ENCODE measurements around the gene ADK. TPM values are rescaled to one million over a fixed set of nuclear protein-coding genes. Genes with fewer than 3 reads are reported as not detected.
"Not testable (repeated sequence)": the region's sequence is repeated elsewhere in the genome, so short reads cannot be mapped to it uniquely, and the experiment has no call there.

ADK gene
- total RNA-seq, 3 donors from 2014 or later, result 13.8 to 24.0 (median 22.9) TPM

DNA sequence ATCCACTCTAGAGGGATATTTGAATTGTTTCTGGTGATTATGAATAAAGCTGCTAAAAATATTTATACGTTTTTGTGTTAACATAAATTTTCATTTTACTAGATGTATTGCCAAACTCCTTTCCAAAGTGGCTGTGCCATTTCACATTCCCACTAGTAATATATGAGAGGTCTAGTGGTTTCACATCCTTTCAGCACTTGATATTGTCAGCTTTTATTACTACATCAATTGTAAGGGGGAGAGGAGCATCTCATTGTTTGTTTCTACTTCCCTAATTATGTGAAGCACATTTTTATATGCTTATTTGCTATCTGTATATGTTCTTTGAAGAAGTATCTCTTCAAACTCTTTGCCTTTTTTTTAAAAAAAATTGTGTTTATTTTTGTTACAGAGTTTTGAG is 184.5 kb downstream of the ADK start:
- TF ChIP-seq, protein P1, sequence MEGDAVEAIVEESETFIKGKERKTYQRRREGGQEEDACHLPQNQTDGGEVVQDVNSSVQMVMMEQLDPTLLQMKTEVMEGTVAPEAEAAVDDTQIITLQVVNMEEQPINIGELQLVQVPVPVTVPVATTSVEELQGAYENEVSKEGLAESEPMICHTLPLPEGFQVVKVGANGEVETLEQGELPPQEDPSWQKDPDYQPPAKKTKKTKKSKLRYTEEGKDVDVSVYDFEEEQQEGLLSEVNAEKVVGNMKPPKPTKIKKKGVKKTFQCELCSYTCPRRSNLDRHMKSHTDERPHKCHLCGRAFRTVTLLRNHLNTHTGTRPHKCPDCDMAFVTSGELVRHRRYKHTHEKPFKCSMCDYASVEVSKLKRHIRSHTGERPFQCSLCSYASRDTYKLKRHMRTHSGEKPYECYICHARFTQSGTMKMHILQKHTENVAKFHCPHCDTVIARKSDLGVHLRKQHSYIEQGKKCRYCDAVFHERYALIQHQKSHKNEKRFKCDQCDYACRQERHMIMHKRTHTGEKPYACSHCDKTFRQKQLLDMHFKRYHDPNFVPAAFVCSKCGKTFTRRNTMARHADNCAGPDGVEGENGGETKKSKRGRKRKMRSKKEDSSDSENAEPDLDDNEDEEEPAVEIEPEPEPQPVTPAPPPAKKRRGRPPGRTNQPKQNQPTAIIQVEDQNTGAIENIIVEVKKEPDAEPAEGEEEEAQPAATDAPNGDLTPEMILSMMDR (IDR thresholded peaks at IDR 0.05), result no peak
- no peaks in the 10 kb centered on the region for H3K4me1 ChIP-seq (ENCODE audit: low read depth)
- no peak for DNase-seq
- H3K4me3 ChIP-seq, result no peak overlapping the region
- intact Hi-C loops (cut with DNase I, micrococcal nuclease), result no loop called here
- no peaks in the 10 kb centered on the region for H3K9me3 ChIP-seq
- ATAC-seq, result no peak
- H3K36me3 ChIP-seq (ENCODE audit: low read depth), result no peaks in the 10 kb centered on the region

DNA sequence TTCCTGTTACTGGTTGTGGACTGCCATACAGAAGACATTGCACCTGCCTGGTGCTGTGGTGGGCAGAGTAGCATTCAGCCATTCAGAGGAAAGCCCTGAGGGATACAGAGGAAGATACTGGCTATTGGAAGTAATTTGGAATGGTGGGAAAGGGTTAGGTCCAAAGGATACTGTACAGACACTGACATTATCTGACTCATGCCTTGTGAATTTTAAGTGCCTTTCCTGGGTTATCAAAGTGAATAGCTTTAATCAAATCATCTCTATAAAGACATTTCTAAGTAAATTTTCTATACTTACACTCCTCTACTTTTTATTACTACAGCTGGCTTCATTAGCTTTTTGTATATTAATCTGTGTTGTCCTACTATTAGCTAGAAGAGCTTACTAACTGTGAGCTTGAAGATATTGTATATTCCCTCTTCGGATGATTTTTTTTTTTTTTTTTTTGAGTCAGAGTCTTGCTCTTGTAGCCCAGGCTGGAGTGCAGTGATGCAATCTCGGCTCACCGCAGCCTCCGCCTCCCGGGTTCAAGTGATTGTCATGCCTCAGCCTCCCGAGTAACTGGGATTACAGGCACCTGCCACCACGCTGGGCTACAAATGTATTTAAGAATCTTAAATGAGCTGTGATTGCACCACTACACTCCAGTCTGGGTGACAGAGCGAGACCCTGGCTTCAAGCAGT is 186.5 kb downstream of the ADK start:
- Histone ChIP-seq H3K9me3 (no peaks in the 10 kb centered on the region), H3K4me1 (ENCODE audit: low read depth) (no peaks in the 10 kb centered on the region), H3K4me3 (no peak overlapping the region), H3K36me3 (ENCODE audit: low read depth) (no peaks in the 10 kb centered on the region)
- ATAC-seq, result no peak
- TF ChIP-seq, protein P1 (IDR thresholded peaks at IDR 0.05), result no peak
- no peak for DNase-seq
- intact Hi-C loops (cut with DNase I, micrococcal nuclease), result no loop called here

DNA sequence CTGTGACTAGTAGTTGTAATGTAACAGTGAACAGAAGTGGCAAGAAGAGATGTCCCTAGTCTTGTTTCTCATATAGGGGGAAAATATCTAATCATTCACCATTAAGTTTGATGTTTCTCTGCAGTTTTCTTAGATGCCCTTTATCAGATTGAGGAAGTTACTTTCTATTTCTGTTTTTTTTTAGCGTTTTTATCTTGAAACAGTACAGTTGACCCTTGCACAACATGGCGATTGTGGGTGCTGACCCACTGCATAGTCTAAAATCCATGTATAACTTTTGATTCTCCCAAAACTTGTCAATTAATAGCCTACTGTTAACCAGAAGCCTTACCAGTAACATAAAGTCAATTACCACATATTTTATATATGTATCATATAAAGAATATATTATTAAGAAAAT is 192.0 kb downstream of the ADK start:
- TF ChIP-seq, protein P1 (IDR thresholded peaks at IDR 0.05), result no peak
- DNase-seq (no peak), ATAC-seq (no peak)
- Histone ChIP-seq H3K4me3 (no peak overlapping the region), H3K9me3 (peaks cover 16% of the 10 kb centered on the region), H3K36me3 (ENCODE audit: low read depth) (no peaks in the 10 kb centered on the region), H3K4me1 (ENCODE audit: low read depth) (no peaks in the 10 kb centered on the region)
- intact Hi-C loops (cut with DNase I, micrococcal nuclease), result no loop called here

DNA sequence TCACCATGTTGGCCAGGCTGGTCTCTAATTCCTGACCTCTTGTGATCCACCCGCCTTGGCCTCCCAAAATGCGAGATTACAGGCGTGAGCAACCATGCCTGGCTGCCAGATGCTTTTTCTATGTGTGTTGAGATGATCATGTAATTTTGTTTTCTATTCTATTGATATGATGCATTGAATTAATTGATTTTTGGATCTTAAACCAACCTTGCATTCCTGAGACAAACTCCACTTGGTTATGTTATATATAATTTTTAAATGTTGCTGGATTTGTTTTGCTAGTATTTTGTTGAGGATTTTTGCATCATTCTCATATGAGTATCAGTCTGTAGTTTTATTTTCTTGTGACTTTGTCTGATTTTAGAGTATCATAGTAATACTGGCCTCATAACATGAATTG is 192.8 kb downstream of the ADK start:
- DNase-seq (no peak), ATAC-seq (no peak)
- Histone ChIP-seq H3K36me3 (ENCODE audit: low read depth) (no peaks in the 10 kb centered on the region), H3K4me1 (ENCODE audit: low read depth) (no peaks in the 10 kb centered on the region), H3K4me3 (no peak overlapping the region), H3K9me3 (peaks cover 16% of the 10 kb centered on the region)
- intact Hi-C loops (cut with DNase I, micrococcal nuclease), result no loop called here
- TF ChIP-seq, protein P1 (IDR thresholded peaks at IDR 0.05), result no peak

DNA sequence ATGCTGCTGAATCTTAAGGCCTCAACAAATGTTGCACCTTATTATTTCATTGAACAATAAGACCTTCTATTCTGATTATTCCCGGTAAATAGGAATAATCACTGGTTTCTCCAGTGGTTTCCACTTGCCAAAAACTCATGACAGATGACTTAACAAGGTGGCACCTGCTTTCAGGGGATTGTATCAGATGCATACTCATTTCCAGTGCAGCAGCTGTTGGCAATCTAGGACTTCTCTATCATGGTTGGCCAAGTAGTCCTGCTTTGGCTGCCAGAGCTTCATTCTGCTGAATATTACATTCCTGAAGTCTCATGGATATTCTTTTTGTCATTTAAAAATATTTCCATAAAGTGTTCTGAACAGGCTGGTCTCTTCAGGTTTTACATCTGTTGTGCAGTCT is 193.3 kb downstream of the ADK start:
- TF ChIP-seq, protein P1 (IDR thresholded peaks at IDR 0.05), result no peak
- DNase-seq (no peak), ATAC-seq (no peak)
- no peaks in the 10 kb centered on the region for H3K4me1 ChIP-seq (ENCODE audit: low read depth)
- intact Hi-C loops (cut with DNase I, micrococcal nuclease), result no loop called here
- H3K9me3 ChIP-seq, result peaks cover 16% of the 10 kb centered on the region
- no peaks in the 10 kb centered on the region for H3K36me3 ChIP-seq (ENCODE audit: low read depth)
- no peak overlapping the region for H3K4me3 ChIP-seq

DNA sequence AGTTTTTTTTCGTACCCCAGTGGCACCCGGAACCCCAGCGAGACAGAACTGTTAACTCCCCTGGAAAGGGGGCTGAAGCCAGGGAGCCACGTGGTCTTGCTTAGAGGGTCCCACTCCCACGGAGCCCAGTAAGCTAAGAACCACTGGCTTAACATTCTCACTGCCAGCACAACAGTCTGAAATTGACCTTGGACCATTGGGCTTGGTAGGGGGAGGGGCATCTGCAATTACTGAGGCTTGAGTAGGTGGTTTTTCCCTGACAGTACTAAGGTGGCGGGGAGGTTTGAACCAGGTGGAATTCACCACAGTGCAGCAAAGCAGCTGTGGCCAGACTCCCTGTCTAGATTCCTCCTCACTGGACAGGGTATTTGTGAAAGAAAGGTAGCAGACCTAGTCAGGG is 196.5 kb downstream of the ADK start:
- intact Hi-C loops (cut with DNase I, micrococcal nuclease), result no loop called here
- peaks cover 16% of the 10 kb centered on the region for H3K9me3 ChIP-seq

DNA sequence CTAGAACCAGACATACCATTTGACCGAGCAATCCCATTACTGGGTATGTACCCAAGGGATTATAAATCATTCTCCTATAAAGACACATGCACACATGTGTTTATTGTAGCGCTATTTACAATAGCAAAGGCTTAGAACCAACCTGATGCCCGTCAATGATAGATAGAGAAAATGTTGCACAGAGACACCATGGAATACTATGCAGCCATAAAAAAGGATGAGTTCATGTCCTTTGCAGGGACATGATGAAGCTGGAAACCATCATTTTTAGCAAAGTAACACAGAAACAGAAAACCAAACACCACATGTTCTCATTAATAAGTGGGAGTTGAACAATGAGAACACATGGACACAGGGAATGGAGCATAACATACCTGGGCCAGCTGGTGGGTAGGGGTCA is 202.0 kb downstream of the ADK start:
- intact Hi-C loops (cut with DNase I, micrococcal nuclease); H3K4me1 ChIP-seq (ENCODE audit: low read depth); H3K4me3 ChIP-seq; ATAC-seq; H3K9me3 ChIP-seq; H3K36me3 ChIP-seq (ENCODE audit: low read depth); DNase-seq: not testable (repeated sequence)

More for the DNA sequence above, 196.5 kb downstream of the ADK start:
- Histone ChIP-seq H3K4me3 (no peak overlapping the region), H3K4me1 (ENCODE audit: low read depth) (no peaks in the 10 kb centered on the region), H3K36me3 (ENCODE audit: low read depth) (no peaks in the 10 kb centered on the region)
- TF ChIP-seq, protein P1 (IDR thresholded peaks at IDR 0.05), result no peak
- no peak for ATAC-seq
- no peak for DNase-seq
